DND-41 (cell line): ENCODE results near the gene C12orf75.

Experiments
- CTCF ChIP-seq: IDR thresholded peaks from 2 replicates; pipeline ENCODE4 v1.5.1; 2012; ENCODE audit warnings: borderline replicate concordance, low read length, moderate library complexity, mild to moderate bottlenecking; ENCODE audit not compliant: poor library complexity, severe bottlenecking; ENCODE audit errors: extremely low read depth
- EZH2 ChIP-seq: IDR thresholded peaks from 3 replicates; pipeline ENCODE4 v1.6.1; 2012; ENCODE audit warnings: borderline replicate concordance, low read depth, mild to moderate bottlenecking, moderate library complexity, low read length, inconsistent platforms; ENCODE audit not compliant: severe bottlenecking

- TF ChIP-seq CTCF: no peak
- no peak for TF ChIP-seq EZH2
Measured at GRCh38 chr12:105355752-105356151, 25.3 kb downstream of the C12orf75 start.
